Nephron progenitor cell (in vitro differentiated cells): ENCODE data around the gene SLC13A2.

Experiments used
- DNase-seq: peaks from one replicate; pipeline ENCODE4 v3.0.0; 2021
- H3K27ac Mint-ChIP-seq: 2 replicates; pipeline ENCODE4 v1.8.0; 2021; ENCODE audit warnings: mild to moderate bottlenecking, moderate library complexity, mixed read lengths
- H3K27me3 Mint-ChIP-seq: 2 replicates; pipeline ENCODE4 v1.8.0; 2021; ENCODE audit warnings: mild to moderate bottlenecking, low read depth, mixed read lengths; ENCODE audit not compliant: poor library complexity
- H3K36me3 Mint-ChIP-seq: 2 replicates; pipeline ENCODE4 v1.8.0; 2021; ENCODE audit warnings: low read depth, mixed read lengths
- H3K4me1 Mint-ChIP-seq: 2 replicates; pipeline ENCODE4 v1.8.0; 2021; ENCODE audit warnings: mixed read lengths
- H3K4me3 Mint-ChIP-seq: 2 replicates; pipeline ENCODE4 v1.8.0; 2021; ENCODE audit warnings: mild to moderate bottlenecking, moderate library complexity, mixed read lengths
- H3K9me3 Mint-ChIP-seq: 2 replicates; pipeline ENCODE4 v1.8.0; 2021; ENCODE audit warnings: mild to moderate bottlenecking, moderate library complexity, mixed read lengths
- CTCF ChIP-seq: fragments of 200-600 bp; sonication (generic); IDR thresholded peaks from 2 replicates; pipeline ENCODE4 v1.5.0; 2021; ENCODE audit warnings: antibody characterized with exemption

Gene SLC13A2

GRCh38 chr17:28513476-28513875, 40.0 kb downstream of the SLC13A2 start:
- H3K4me1 Mint-ChIP-seq, result peaks cover 55% of the 10 kb centered on the region
- no peak for DNase-seq
- no peak overlapping the region for H3K4me3 Mint-ChIP-seq
- peaks cover 11% of the 10 kb centered on the region for H3K9me3 Mint-ChIP-seq
- H3K36me3 Mint-ChIP-seq, result no peaks in the 10 kb centered on the region
- H3K27ac Mint-ChIP-seq, result no peak overlapping the region
- H3K27me3 Mint-ChIP-seq, result peaks cover 46% of the 10 kb centered on the region
- no peak for TF ChIP-seq CTCF

GRCh38 chr17:28514561-28515002, 41.1 kb downstream of the SLC13A2 start:
- Mint-ChIP-seq H3K4me1 (peaks cover 57% of the 10 kb centered on the region), H3K27me3 (peaks cover 39% of the 10 kb centered on the region), H3K9me3 (peaks cover 11% of the 10 kb centered on the region), H3K27ac (no peak overlapping the region), H3K36me3 (no peaks in the 10 kb centered on the region), H3K4me3 (no peak overlapping the region)
- no peak for DNase-seq
- TF ChIP-seq CTCF, result no peak

- peaks cover 11% of the 10 kb centered on the region for H3K9me3 Mint-ChIP-seq
- H3K36me3 Mint-ChIP-seq, result no peaks in the 10 kb centered on the region
Observed at GRCh38 chr17:28515518-28515917, 42.1 kb downstream of the SLC13A2 start.

GRCh38 chr17:28518132-28518531, 44.7 kb downstream of the SLC13A2 start:
- Mint-ChIP-seq H3K4me1 (peaks cover 55% of the 10 kb centered on the region), H3K36me3 (no peaks in the 10 kb centered on the region), H3K9me3 (peaks cover 11% of the 10 kb centered on the region), H3K4me3 (no peak overlapping the region), H3K27ac (no peak overlapping the region), H3K27me3 (peaks cover 21% of the 10 kb centered on the region)
- no peak for TF ChIP-seq CTCF
- DNase-seq, result no peak

More at GRCh38 chr17:28515518-28515917, 42.1 kb downstream of the SLC13A2 start:
- no peak for TF ChIP-seq CTCF
- Mint-ChIP-seq H3K4me1 (peaks cover 54% of the 10 kb centered on the region), H3K4me3 (no peak overlapping the region), H3K27me3 (peaks cover 32% of the 10 kb centered on the region), H3K27ac (no peak overlapping the region)
- DNase-seq, result no peak

DNA sequence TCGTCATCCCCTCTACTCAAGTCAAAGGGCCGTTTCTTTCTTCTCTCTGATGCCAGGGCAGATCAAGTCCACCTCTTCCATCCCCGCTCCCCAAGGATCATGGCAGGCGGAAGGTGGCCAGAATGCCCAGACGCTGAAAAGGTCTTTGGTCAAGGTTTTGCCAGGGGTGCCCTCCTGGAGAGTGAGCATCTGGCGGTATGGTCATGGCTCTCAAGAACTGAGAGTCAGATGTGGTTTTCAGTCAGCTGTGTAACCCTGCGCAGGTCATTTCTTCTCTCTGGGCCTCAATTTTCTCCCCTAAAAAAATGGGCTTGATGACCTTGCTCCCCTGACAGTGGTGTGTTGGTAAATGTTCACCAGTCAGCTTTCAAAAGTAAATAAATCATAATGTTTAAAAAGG, 45.1 kb downstream of the SLC13A2 start:
- no peak for TF ChIP-seq CTCF
- Mint-ChIP-seq H3K9me3 (peaks cover 11% of the 10 kb centered on the region), H3K4me1 (peaks cover 55% of the 10 kb centered on the region), H3K27ac (no peak overlapping the region), H3K36me3 (no peaks in the 10 kb centered on the region), H3K27me3 (peaks cover 21% of the 10 kb centered on the region), H3K4me3 (no peak overlapping the region)
- DNase-seq, result no peak

DNA sequence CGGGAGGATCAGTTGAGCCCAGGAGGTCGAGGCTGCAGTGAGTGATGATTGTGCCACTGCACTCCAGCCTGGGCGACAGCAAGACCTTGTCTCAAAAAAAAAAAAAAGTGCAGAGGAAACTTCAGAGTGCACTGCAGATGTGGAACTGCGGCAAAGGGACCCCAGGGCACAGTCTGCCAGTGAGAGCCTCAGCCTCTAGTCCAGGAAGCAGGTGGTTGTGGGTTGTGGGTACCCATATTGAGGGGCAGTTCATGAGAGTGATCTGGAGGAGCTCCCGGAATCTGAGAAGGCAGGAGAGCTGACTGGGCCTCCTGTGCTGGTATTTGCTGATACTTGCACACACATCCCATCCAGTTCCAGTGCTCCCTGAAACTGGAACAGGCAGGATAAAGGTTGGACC, 45.8 kb downstream of the SLC13A2 start:
- Mint-ChIP-seq H3K27me3 (peaks cover 18% of the 10 kb centered on the region), H3K4me3 (no peak overlapping the region), H3K27ac (no peak overlapping the region), H3K9me3 (peaks cover 11% of the 10 kb centered on the region), H3K4me1 (peaks cover 55% of the 10 kb centered on the region), H3K36me3 (no peaks in the 10 kb centered on the region)
- TF ChIP-seq CTCF, result no peak
- DNase-seq, result no peak
